Epithelial cell of proximal tubule (primary cell): Measurements from ENCODE around the gene KLF17. TPM values are rescaled to one million over a fixed set of nuclear protein-coding genes. Genes with fewer than 3 reads are reported as not detected.

Experiments used
- DNase-seq: peaks from one replicate; pipeline ENCODE4 v3.0.0-alpha.2; 2011; ENCODE audit warnings: low read depth
- H3K4me3 ChIP-seq: 2 replicates; pipeline ENCODE4 v1.5.1; 2011; ENCODE audit warnings: low read depth, mild to moderate bottlenecking, low read length
- CTCF ChIP-seq: conservative IDR thresholded peaks from 2 replicates; pipeline ENCODE4 v1.5.1; 2012; ENCODE audit warnings: low read depth, mild to moderate bottlenecking, low read length
- total RNA-seq: library from RNA; depleted of rRNA; stranded (reverse); fragments of >200 nt; gene quantifications from 2 replicates; pipeline ENCODE4 v1.2.3, GENCODE V29; 2015

KLF17 gene
- total RNA-seq, 1 donor from 2014 or later: not detected

- no peak overlapping the region for H3K4me3 ChIP-seq
- no peak for TF ChIP-seq CTCF
- DNase-seq: no peak
Measured at GRCh38 chr1:44090429-44091252, 28.0 kb upstream of the KLF17 start.

- no peak for DNase-seq
- TF ChIP-seq CTCF: no peak
- no peak overlapping the region for H3K4me3 ChIP-seq
Measured at GRCh38 chr1:44094047-44094446, 24.6 kb upstream of the KLF17 start.

GRCh38 chr1:44100183-44100868 lies 18.3 kb upstream of the KLF17 start:
- no peak for TF ChIP-seq CTCF
- H3K4me3 ChIP-seq: no peak overlapping the region
- no peak for DNase-seq

GRCh38 chr1:44101328-44101727 lies 17.3 kb upstream of the KLF17 start:
- DNase-seq: no peak
- no peak overlapping the region for H3K4me3 ChIP-seq

GRCh38 chr1:44103270-44104131 lies 15.1 kb upstream of the KLF17 start:
- no peak overlapping the region for H3K4me3 ChIP-seq
- TF ChIP-seq CTCF: peak; percentile 48
- no peak for DNase-seq

More at GRCh38 chr1:44101328-44101727, 17.3 kb upstream of the KLF17 start:
- no peak for TF ChIP-seq CTCF

GRCh38 chr1:44105810-44106209 lies 12.8 kb upstream of the KLF17 start:
- H3K4me3 ChIP-seq: no peak overlapping the region
- no peak for TF ChIP-seq CTCF
- no peak for DNase-seq
